ENCODE results near the gene LRRN2. TPM values are rescaled to one million over a fixed set of nuclear protein-coding genes. Genes with fewer than 3 reads are reported as not detected.

Gene LRRN2
- total and polyA plus RNA-seq, 4 donors = 1.3 to 6.8 TPM; not detected in 2

- no peak for DNase-seq
- Histone ChIP-seq H3K36me3 (ENCODE audit: control insufficient read depth in 1 of 2, insufficient read depth in 2 of 2, low read length in 1 of 2) (no peaks in the 10 kb centered on the region), H3K27ac (ENCODE audit: low read depth in 1 of 2, low read length in 2 of 2) (no peak overlapping the region), H3K9me3 (ENCODE audit: control insufficient read depth, low read length) (no peaks in the 10 kb centered on the region), H3K4me1 (ENCODE audit: control insufficient read depth in 1 of 2, insufficient read depth in 2 of 2, low read length in 2 of 2) (no peaks in the 10 kb centered on the region), H3K4me3 (ENCODE audit: low read length in 2 of 2) (no peak overlapping the region), H3K27me3 (ENCODE audit: control insufficient read depth in 1 of 2, insufficient read depth in 2 of 2, low read length in 1 of 2) (no peaks in the 10 kb centered on the region)
- intact Hi-C loops (cut with DNase I) = no loop called here
- no peak for ATAC-seq (ENCODE audit: low FRiP score)
- 53 to 54% methylated on average over 11 to 12 of the region's 12 CpGs for WGBS, 2 donors
These were observed 60.8 kb downstream of the LRRN2 start for GRCh38 chr1:204624631-204625216.

GRCh38 chr1:204623894-204624361 lies 61.6 kb downstream of the LRRN2 start:
- Histone ChIP-seq H3K9me3 (ENCODE audit: control insufficient read depth, low read length) (no peaks in the 10 kb centered on the region), H3K4me1 (ENCODE audit: control insufficient read depth in 1 of 2, insufficient read depth in 2 of 2, low read length in 2 of 2) (no peaks in the 10 kb centered on the region), H3K4me3 (ENCODE audit: low read length in 2 of 2) (no peak overlapping the region), H3K27me3 (ENCODE audit: control insufficient read depth in 1 of 2, insufficient read depth in 2 of 2, low read length in 1 of 2) (no peaks in the 10 kb centered on the region), H3K36me3 (ENCODE audit: control insufficient read depth in 1 of 2, insufficient read depth in 2 of 2, low read length in 1 of 2) (no peaks in the 10 kb centered on the region), H3K27ac (ENCODE audit: low read depth in 1 of 2, low read length in 2 of 2) (no peak overlapping the region)
- 74 to 83% methylated on average over 3 of the region's 3 CpGs for WGBS, 2 donors
- intact Hi-C loops (cut with DNase I) = no loop called here
- no peak for DNase-seq
- ATAC-seq (ENCODE audit: low FRiP score) = no peak

GRCh38 chr1:204623365-204623893 lies 62.1 kb downstream of the LRRN2 start:
- no peak for DNase-seq
- intact Hi-C loops (cut with DNase I) = no loop called here
- WGBS, 2 donors = 74 to 83% methylated on average over 8 of the region's 8 CpGs
- H3K4me3 ChIP-seq (ENCODE audit: low read length in 2 of 2) = no peak overlapping the region
- H3K27ac ChIP-seq (ENCODE audit: low read depth in 1 of 2, low read length in 2 of 2) = no peak overlapping the region
- ATAC-seq (ENCODE audit: low FRiP score) = no peak
- H3K4me1 ChIP-seq (ENCODE audit: control insufficient read depth in 1 of 2, insufficient read depth in 2 of 2, low read length in 2 of 2) = no peaks in the 10 kb centered on the region
- H3K36me3 ChIP-seq (ENCODE audit: control insufficient read depth in 1 of 2, insufficient read depth in 2 of 2, low read length in 1 of 2) = no peaks in the 10 kb centered on the region
- H3K9me3 ChIP-seq (ENCODE audit: control insufficient read depth, low read length) = no peaks in the 10 kb centered on the region
- no peaks in the 10 kb centered on the region for H3K27me3 ChIP-seq (ENCODE audit: control insufficient read depth in 1 of 2, insufficient read depth in 2 of 2, low read length in 1 of 2)

GRCh38 chr1:204621996-204622395 lies 63.5 kb downstream of the LRRN2 start:
- Histone ChIP-seq H3K27me3 (ENCODE audit: control insufficient read depth in 1 of 2, insufficient read depth in 2 of 2, low read length in 1 of 2) (no peaks in the 10 kb centered on the region), H3K4me1 (ENCODE audit: control insufficient read depth in 1 of 2, insufficient read depth in 2 of 2, low read length in 2 of 2) (no peaks in the 10 kb centered on the region), H3K36me3 (ENCODE audit: control insufficient read depth in 1 of 2, insufficient read depth in 2 of 2, low read length in 1 of 2) (no peaks in the 10 kb centered on the region), H3K4me3 (ENCODE audit: low read length in 2 of 2) (no peak overlapping the region), H3K27ac (ENCODE audit: low read depth in 1 of 2, low read length in 2 of 2) (no peak overlapping the region), H3K9me3 (ENCODE audit: control insufficient read depth, low read length) (no peaks in the 10 kb centered on the region)
- DNase-seq = no peak
- intact Hi-C loops (cut with DNase I) = no loop called here
- 66 to 72% methylated on average over 4 of the region's 4 CpGs for WGBS, 2 donors
- no peak for ATAC-seq (ENCODE audit: low FRiP score)

- H3K36me3 ChIP-seq (ENCODE audit: control insufficient read depth in 1 of 2, insufficient read depth in 2 of 2, low read length in 1 of 2) = no peaks in the 10 kb centered on the region
- H3K27me3 ChIP-seq (ENCODE audit: control insufficient read depth in 1 of 2, insufficient read depth in 2 of 2, low read length in 1 of 2) = no peaks in the 10 kb centered on the region
- H3K4me3 ChIP-seq (ENCODE audit: low read length in 2 of 2) = no peak overlapping the region
- no peak overlapping the region for H3K27ac ChIP-seq (ENCODE audit: low read depth in 1 of 2, low read length in 2 of 2)
- intact Hi-C loops (cut with DNase I) = no loop called here
- no peak for ATAC-seq (ENCODE audit: low FRiP score)
- no peak for DNase-seq
- no peaks in the 10 kb centered on the region for H3K9me3 ChIP-seq (ENCODE audit: control insufficient read depth, low read length)
- no peaks in the 10 kb centered on the region for H3K4me1 ChIP-seq (ENCODE audit: control insufficient read depth in 1 of 2, insufficient read depth in 2 of 2, low read length in 2 of 2)
- WGBS, 2 donors = 40 to 48% methylated on average over 3 of the region's 3 CpGs
These were observed 64.1 kb downstream of the LRRN2 start for GRCh38 chr1:204621396-204621795.

- Histone ChIP-seq H3K4me3 (ENCODE audit: low read length in 2 of 2) (no peak overlapping the region), H3K27ac (ENCODE audit: low read depth in 1 of 2, low read length in 2 of 2) (no peak overlapping the region), H3K4me1 (ENCODE audit: control insufficient read depth in 1 of 2, insufficient read depth in 2 of 2, low read length in 2 of 2) (no peaks in the 10 kb centered on the region), H3K27me3 (ENCODE audit: control insufficient read depth in 1 of 2, insufficient read depth in 2 of 2, low read length in 1 of 2) (no peaks in the 10 kb centered on the region), H3K9me3 (ENCODE audit: control insufficient read depth, low read length) (no peaks in the 10 kb centered on the region), H3K36me3 (ENCODE audit: control insufficient read depth in 1 of 2, insufficient read depth in 2 of 2, low read length in 1 of 2) (no peaks in the 10 kb centered on the region)
- 87 to 90% methylated on average over 13 of the region's 13 CpGs for WGBS, 2 donors
- intact Hi-C loops (cut with DNase I) = no loop called here
- no peak for DNase-seq
- no peak for ATAC-seq (ENCODE audit: low FRiP score)
These were observed 65.8 kb downstream of the LRRN2 start for GRCh38 chr1:204619721-204620120.

- 94% methylated on average over 20 of the region's 20 CpGs for WGBS, 2 donors
- Histone ChIP-seq H3K27ac (ENCODE audit: low read depth in 1 of 2, low read length in 2 of 2) (no peak overlapping the region), H3K9me3 (ENCODE audit: control insufficient read depth, low read length) (no peaks in the 10 kb centered on the region), H3K36me3 (ENCODE audit: control insufficient read depth in 1 of 2, insufficient read depth in 2 of 2, low read length in 1 of 2) (no peaks in the 10 kb centered on the region), H3K4me1 (ENCODE audit: control insufficient read depth in 1 of 2, insufficient read depth in 2 of 2, low read length in 2 of 2) (no peaks in the 10 kb centered on the region), H3K4me3 (ENCODE audit: low read length in 2 of 2) (no peak overlapping the region), H3K27me3 (ENCODE audit: control insufficient read depth in 1 of 2, insufficient read depth in 2 of 2, low read length in 1 of 2) (no peaks in the 10 kb centered on the region)
- DNase-seq (no peak), ATAC-seq (ENCODE audit: low FRiP score) (peak; percentile 30)
- intact Hi-C loops (cut with DNase I) = no loop called here
These were observed 67.3 kb downstream of the LRRN2 start for GRCh38 chr1:204618148-204618760.

- ATAC-seq (ENCODE audit: low FRiP score) (peak; percentile 22), DNase-seq (no peak)
- Histone ChIP-seq H3K4me3 (ENCODE audit: low read length in 2 of 2) (no peak overlapping the region), H3K9me3 (ENCODE audit: control insufficient read depth, low read length) (no peaks in the 10 kb centered on the region), H3K27me3 (ENCODE audit: control insufficient read depth in 1 of 2, insufficient read depth in 2 of 2, low read length in 1 of 2) (no peaks in the 10 kb centered on the region), H3K4me1 (ENCODE audit: control insufficient read depth in 1 of 2, insufficient read depth in 2 of 2, low read length in 2 of 2) (no peaks in the 10 kb centered on the region), H3K36me3 (ENCODE audit: control insufficient read depth in 1 of 2, insufficient read depth in 2 of 2, low read length in 1 of 2) (no peaks in the 10 kb centered on the region), H3K27ac (ENCODE audit: low read depth in 1 of 2, low read length in 2 of 2) (no peak overlapping the region)
- 61 to 74% methylated on average over 13 of the region's 13 CpGs for WGBS, 2 donors
- intact Hi-C loops (cut with DNase I) = no loop called here
These were observed 68.0 kb downstream of the LRRN2 start for GRCh38 chr1:204617256-204618147.

Measured in aorta (tissue), 5 donors.